Measurements from ENCODE around the gene PLET1. TPM values are rescaled to one million over a fixed set of nuclear protein-coding genes. Genes with fewer than 3 reads are reported as not detected.

PLET1 gene
- total and polyA plus RNA-seq, 2 donors (not counting 1 experiment from before 2014, with no cell fraction given) = not detected

DNA sequence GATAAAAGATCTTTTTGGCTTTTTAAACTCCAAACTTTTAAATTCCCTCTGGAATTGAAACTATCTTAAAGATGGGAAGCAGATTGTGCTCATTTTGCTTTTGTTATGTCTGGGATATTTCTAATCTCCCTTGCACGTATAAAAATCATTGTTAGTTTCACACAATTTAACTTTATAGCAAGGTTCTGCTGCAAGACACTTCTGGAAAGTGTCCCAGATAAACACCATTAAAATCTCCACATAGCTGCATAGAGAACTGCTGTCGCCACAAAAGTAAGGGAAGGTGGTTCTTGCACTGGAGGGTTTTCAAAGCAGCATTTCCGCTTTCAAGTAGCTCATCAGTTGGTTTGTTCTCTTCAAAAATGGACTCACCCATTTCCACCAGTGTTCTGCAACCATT, 22.6 kb downstream of the PLET1 start:
- Histone ChIP-seq H3K4me1 (ENCODE audit: control insufficient read depth in 2 of 2, insufficient read depth in 2 of 2, low read length in 2 of 2) (peaks cover 16 to 20% of the 10 kb centered on the region in 2 donors), H3K4me3 (ENCODE audit: control extremely low read depth in 1 of 5, extremely low read depth in 1 of 5, insufficient read depth in 1 of 5, low read depth in 2 of 5, low read length in 4 of 5) (no peak overlapping the region), H3K27ac (ENCODE audit: low read length in 2 of 2) (no peak overlapping the region), H2AFZ (ENCODE audit: insufficient read depth, low read depth, low read length, poor library complexity, severe bottlenecking) (no peak overlapping the region), H3K36me3 (replicated peaks in 1 of 2; ENCODE audit: control extremely low read depth in 1 of 2, control insufficient read depth in 1 of 2, extremely low read depth in 1 of 2, insufficient read depth in 2 of 2, low read length in 1 of 2) (peaks cover 12 to 26% of the 10 kb centered on the region in 2 experiments), H3K9ac (ENCODE audit: low read length) (no peak overlapping the region), H3K9me3 (ENCODE audit: control extremely low read depth in 1 of 3, control insufficient read depth in 2 of 3, insufficient read depth in 1 of 3, low read length in 2 of 3) (no peaks in the 10 kb centered on the region), H3K4me2 (replicated peaks; ENCODE audit: low read depth, low read length, poor library complexity, severe bottlenecking) (no peak overlapping the region), H3K27me3 (replicated peaks in 1 of 4; ENCODE audit: control extremely low read depth in 1 of 4, control insufficient read depth in 3 of 4, insufficient read depth in 4 of 4, low read length in 3 of 4) (no peaks in the 10 kb centered on the region), H4K20me1 (ENCODE audit: control insufficient read depth, insufficient read depth, low read length, poor library complexity, severe bottlenecking) (no peaks in the 10 kb centered on the region), H3K79me2 (ENCODE audit: control insufficient read depth, insufficient read depth, low read length) (no peaks in the 10 kb centered on the region)
- H3K4me3 Mint-ChIP-seq = no peak overlapping the region
- POLR2A ChIA-PET = no interaction called here
- DNase-seq = no peak
- TF ChIP-seq, protein P1, sequence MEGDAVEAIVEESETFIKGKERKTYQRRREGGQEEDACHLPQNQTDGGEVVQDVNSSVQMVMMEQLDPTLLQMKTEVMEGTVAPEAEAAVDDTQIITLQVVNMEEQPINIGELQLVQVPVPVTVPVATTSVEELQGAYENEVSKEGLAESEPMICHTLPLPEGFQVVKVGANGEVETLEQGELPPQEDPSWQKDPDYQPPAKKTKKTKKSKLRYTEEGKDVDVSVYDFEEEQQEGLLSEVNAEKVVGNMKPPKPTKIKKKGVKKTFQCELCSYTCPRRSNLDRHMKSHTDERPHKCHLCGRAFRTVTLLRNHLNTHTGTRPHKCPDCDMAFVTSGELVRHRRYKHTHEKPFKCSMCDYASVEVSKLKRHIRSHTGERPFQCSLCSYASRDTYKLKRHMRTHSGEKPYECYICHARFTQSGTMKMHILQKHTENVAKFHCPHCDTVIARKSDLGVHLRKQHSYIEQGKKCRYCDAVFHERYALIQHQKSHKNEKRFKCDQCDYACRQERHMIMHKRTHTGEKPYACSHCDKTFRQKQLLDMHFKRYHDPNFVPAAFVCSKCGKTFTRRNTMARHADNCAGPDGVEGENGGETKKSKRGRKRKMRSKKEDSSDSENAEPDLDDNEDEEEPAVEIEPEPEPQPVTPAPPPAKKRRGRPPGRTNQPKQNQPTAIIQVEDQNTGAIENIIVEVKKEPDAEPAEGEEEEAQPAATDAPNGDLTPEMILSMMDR (IDR thresholded peaks at IDR 0.05) = no peak
- TF ChIP-seq EZH2 (IDR thresholded peaks at IDR 0.05; ENCODE audit: borderline replicate concordance, insufficient read depth, low read depth, low read length, poor library complexity, severe bottlenecking) = no peak
- no CpG with 5 or more reads among the region's 3 CpGs for WGBS (ENCODE audit: insufficient coverage)
- H3K4me1 Mint-ChIP-seq = peaks cover 18% of the 10 kb centered on the region
- H3K27me3 Mint-ChIP-seq = no peaks in the 10 kb centered on the region
- no peak for ATAC-seq (ENCODE audit: low read depth)
- no peak overlapping the region for H3K27ac Mint-ChIP-seq
- intact Hi-C loops (cut with micrococcal nuclease) = no loop called here
- H3K9me3 Mint-ChIP-seq (ENCODE audit: insufficient read depth) = no peaks in the 10 kb centered on the region
- CTCF ChIA-PET = interaction anchor here (2.0 to 2.9 kb wide), 2 partner anchors 18 to 42 kb away, joined by 5 to 13 read pairs; no protein-coding TSS in a partner anchor

- Histone ChIP-seq H4K20me1 (ENCODE audit: control insufficient read depth, insufficient read depth, low read length, poor library complexity, severe bottlenecking) (no peaks in the 10 kb centered on the region), H3K27me3 (replicated peaks in 1 of 4; ENCODE audit: control extremely low read depth in 1 of 4, control insufficient read depth in 3 of 4, insufficient read depth in 4 of 4, low read length in 3 of 4) (no peaks in the 10 kb centered on the region), H3K9me3 (ENCODE audit: control extremely low read depth in 1 of 3, control insufficient read depth in 2 of 3, insufficient read depth in 1 of 3, low read length in 2 of 3) (no peaks in the 10 kb centered on the region), H3K9ac (ENCODE audit: low read length) (no peak overlapping the region), H3K4me3 (ENCODE audit: control extremely low read depth in 1 of 5, extremely low read depth in 1 of 5, insufficient read depth in 1 of 5, low read depth in 2 of 5, low read length in 4 of 5) (no peak overlapping the region), H3K36me3 (replicated peaks in 1 of 2; ENCODE audit: control extremely low read depth in 1 of 2, control insufficient read depth in 1 of 2, extremely low read depth in 1 of 2, insufficient read depth in 2 of 2, low read length in 1 of 2) (peaks cover 12 to 31% of the 10 kb centered on the region in 2 experiments), H3K79me2 (ENCODE audit: control insufficient read depth, insufficient read depth, low read length) (no peaks in the 10 kb centered on the region), H3K4me2 (replicated peaks; ENCODE audit: low read depth, low read length, poor library complexity, severe bottlenecking) (no peak overlapping the region), H2AFZ (ENCODE audit: insufficient read depth, low read depth, low read length, poor library complexity, severe bottlenecking) (no peak overlapping the region), H3K4me1 (ENCODE audit: control insufficient read depth in 2 of 2, insufficient read depth in 2 of 2, low read length in 2 of 2) (peaks cover 16 to 20% of the 10 kb centered on the region in 2 donors), H3K27ac (ENCODE audit: low read length in 2 of 2) (no peak overlapping the region)
- H3K27ac Mint-ChIP-seq = no peak overlapping the region
- H3K4me1 Mint-ChIP-seq = peaks cover 18% of the 10 kb centered on the region
- ChIA-PET POLR2A (no interaction called here), CTCF (interaction anchor here (1.6 to 2.9 kb wide), 3 partner anchors 18 to 124 kb away, joined by 4 to 13 read pairs (median 5); no protein-coding TSS in a partner anchor)
- TF ChIP-seq EZH2 (IDR thresholded peaks at IDR 0.05; ENCODE audit: borderline replicate concordance, insufficient read depth, low read depth, low read length, poor library complexity, severe bottlenecking) = no peak
- intact Hi-C loops (cut with micrococcal nuclease) = no loop called here
- H3K4me3 Mint-ChIP-seq = no peak overlapping the region
- 95% methylated on average over 3 of the region's 4 CpGs for WGBS (ENCODE audit: insufficient coverage)
- no peaks in the 10 kb centered on the region for H3K27me3 Mint-ChIP-seq
- no peaks in the 10 kb centered on the region for H3K9me3 Mint-ChIP-seq (ENCODE audit: insufficient read depth)
- no peak for DNase-seq
- no peak for ATAC-seq (ENCODE audit: low read depth)
These were observed 23.2 kb downstream of the PLET1 start for GRCh38 chr11:112237451-112237850.

All from B cell (primary cell).